ENCODE data around the gene EEF1B2.
"Not testable (repeated sequence)": the region's sequence is repeated elsewhere in the genome, so short reads cannot be mapped to it uniquely, and the experiment has no call there.

EEF1B2 gene

GRCh38 chr2:206192157-206192556, 32.5 kb downstream of the EEF1B2 start:
- no peaks in the 10 kb centered on the region for H3K4me1 Mint-ChIP-seq
- no peaks in the 10 kb centered on the region for H3K36me3 Mint-ChIP-seq
- H3K4me3 Mint-ChIP-seq: no peak overlapping the region
- no peaks in the 10 kb centered on the region for H3K9me3 Mint-ChIP-seq
- peaks cover 3% of the 10 kb centered on the region for H3K27me3 Mint-ChIP-seq
- no peak overlapping the region for H3K27ac Mint-ChIP-seq

GRCh38 chr2:206193671-206194357, 34.1 kb downstream of the EEF1B2 start:
- Mint-ChIP-seq H3K27ac (no peak overlapping the region), H3K27me3 (peaks cover 7% of the 10 kb centered on the region), H3K9me3 (no peaks in the 10 kb centered on the region), H3K36me3 (no peaks in the 10 kb centered on the region), H3K4me1 (no peaks in the 10 kb centered on the region), H3K4me3 (no peak overlapping the region)

GRCh38 chr2:206198677-206199076, 39.0 kb downstream of the EEF1B2 start:
- Mint-ChIP-seq H3K27me3 (peaks cover 11% of the 10 kb centered on the region), H3K9me3 (no peaks in the 10 kb centered on the region)

GRCh38 chr2:206201075-206201848, 41.6 kb downstream of the EEF1B2 start:
- Mint-ChIP-seq H3K4me1 (no peaks in the 10 kb centered on the region), H3K27me3 (peaks cover 11% of the 10 kb centered on the region), H3K36me3 (no peaks in the 10 kb centered on the region), H3K9me3 (no peaks in the 10 kb centered on the region), H3K27ac (no peak overlapping the region), H3K4me3 (no peak overlapping the region)

More at GRCh38 chr2:206198677-206199076, 39.0 kb downstream of the EEF1B2 start:
- Mint-ChIP-seq H3K36me3 (no peaks in the 10 kb centered on the region), H3K4me1 (no peaks in the 10 kb centered on the region), H3K4me3 (no peak overlapping the region), H3K27ac (no peak overlapping the region)

- no peak overlapping the region for H3K4me3 Mint-ChIP-seq
- no peaks in the 10 kb centered on the region for H3K9me3 Mint-ChIP-seq
- no peak overlapping the region for H3K27ac Mint-ChIP-seq
- H3K4me1 Mint-ChIP-seq: no peaks in the 10 kb centered on the region
- no peaks in the 10 kb centered on the region for H3K36me3 Mint-ChIP-seq
- peaks cover 9% of the 10 kb centered on the region for H3K27me3 Mint-ChIP-seq
Observed at GRCh38 chr2:206202446-206202845, 42.8 kb downstream of the EEF1B2 start.

GRCh38 chr2:206203331-206203730, 43.6 kb downstream of the EEF1B2 start:
- Mint-ChIP-seq H3K4me1 (no peaks in the 10 kb centered on the region), H3K27me3 (peaks cover 9% of the 10 kb centered on the region), H3K36me3 (no peaks in the 10 kb centered on the region), H3K9me3 (no peaks in the 10 kb centered on the region), H3K4me3 (no peak overlapping the region), H3K27ac (no peak overlapping the region)

GRCh38 chr2:206204710-206205109, 45.0 kb downstream of the EEF1B2 start:
- Mint-ChIP-seq H3K4me3 (no peak overlapping the region), H3K9me3 (no peaks in the 10 kb centered on the region), H3K36me3 (no peaks in the 10 kb centered on the region), H3K27me3 (peaks cover 4% of the 10 kb centered on the region), H3K27ac (no peak overlapping the region), H3K4me1 (no peaks in the 10 kb centered on the region)

GRCh38 chr2:206207316-206207715, 47.6 kb downstream of the EEF1B2 start:
- not testable (repeated sequence) for H3K27ac Mint-ChIP-seq, H3K27me3 Mint-ChIP-seq, H3K36me3 Mint-ChIP-seq, H3K4me1 Mint-ChIP-seq, H3K9me3 Mint-ChIP-seq, H3K4me3 Mint-ChIP-seq

- H3K4me1 Mint-ChIP-seq: no peaks in the 10 kb centered on the region
- no peak overlapping the region for H3K27ac Mint-ChIP-seq
Observed at GRCh38 chr2:206208900-206209299, 49.2 kb downstream of the EEF1B2 start.

GRCh38 chr2:206211657-206212255, 52.1 kb downstream of the EEF1B2 start:
- Mint-ChIP-seq H3K36me3 (no peaks in the 10 kb centered on the region), H3K27me3 (peaks cover 4% of the 10 kb centered on the region), H3K9me3 (no peaks in the 10 kb centered on the region), H3K27ac (no peak overlapping the region), H3K4me3 (no peak overlapping the region), H3K4me1 (no peaks in the 10 kb centered on the region)

More at GRCh38 chr2:206208900-206209299, 49.2 kb downstream of the EEF1B2 start:
- H3K27me3 Mint-ChIP-seq: peaks cover 2% of the 10 kb centered on the region
- H3K36me3 Mint-ChIP-seq: no peaks in the 10 kb centered on the region
- no peak overlapping the region for H3K4me3 Mint-ChIP-seq
- H3K9me3 Mint-ChIP-seq: no peaks in the 10 kb centered on the region

Data from activated naive CD4-positive, alpha-beta T cell treated with anti-CD3 and anti-CD28 coated beads, Interleukin-2, amount 50 U/mL, for 24 hours (primary cell).